Measurements from ENCODE around the gene CEP350.

The CEP350 gene

GRCh38 chr1:179966551-179966950 is 11.9 kb downstream of the CEP350 start:
- peaks cover 83% of the 10 kb centered on the region for H3K36me3 Mint-ChIP-seq (ENCODE audit: low read depth)
- H3K4me1 Mint-ChIP-seq, result no peaks in the 10 kb centered on the region
- DNase-seq, result no peak
- H3K27ac Mint-ChIP-seq, result no peak overlapping the region
- H3K9me3 Mint-ChIP-seq, result peaks cover 56% of the 10 kb centered on the region
- H3K27me3 Mint-ChIP-seq (ENCODE audit: low read depth, poor library complexity), result peaks cover 4% of the 10 kb centered on the region
- no peak overlapping the region for H3K4me3 Mint-ChIP-seq
- no peak for TF ChIP-seq CTCF (IDR thresholded peaks at IDR 0.05)

- no peak for TF ChIP-seq CTCF (IDR thresholded peaks at IDR 0.05)
- peaks cover 6% of the 10 kb centered on the region for H3K4me1 Mint-ChIP-seq
- DNase-seq, result no peak
- H3K36me3 Mint-ChIP-seq (ENCODE audit: low read depth), result peaks cover 82% of the 10 kb centered on the region
- H3K27ac Mint-ChIP-seq, result peak overlapping the region; percentile 68
- H3K27me3 Mint-ChIP-seq (ENCODE audit: low read depth, poor library complexity), result peaks cover 2% of the 10 kb centered on the region
- H3K4me3 Mint-ChIP-seq, result no peak overlapping the region
- H3K9me3 Mint-ChIP-seq, result peaks cover 51% of the 10 kb centered on the region
These were observed 13.8 kb downstream of the CEP350 start for GRCh38 chr1:179968284-179968993.

GRCh38 chr1:179968994-179969919 is 14.6 kb downstream of the CEP350 start:
- Mint-ChIP-seq H3K9me3 (peaks cover 47% of the 10 kb centered on the region), H3K36me3 (ENCODE audit: low read depth) (peaks cover 82% of the 10 kb centered on the region), H3K4me1 (peaks cover 12% of the 10 kb centered on the region), H3K4me3 (no peak overlapping the region), H3K27ac (peak overlapping the region; percentile 68), H3K27me3 (ENCODE audit: low read depth, poor library complexity) (peaks cover 2% of the 10 kb centered on the region)
- no peak for TF ChIP-seq CTCF (IDR thresholded peaks at IDR 0.05)
- no peak for DNase-seq

GRCh38 chr1:179969962-179970361 is 15.4 kb downstream of the CEP350 start:
- peaks cover 40% of the 10 kb centered on the region for H3K9me3 Mint-ChIP-seq
- H3K27ac Mint-ChIP-seq, result no peak overlapping the region
- H3K4me3 Mint-ChIP-seq, result no peak overlapping the region
- no peak for TF ChIP-seq CTCF (IDR thresholded peaks at IDR 0.05)
- peaks cover 82% of the 10 kb centered on the region for H3K36me3 Mint-ChIP-seq (ENCODE audit: low read depth)
- H3K4me1 Mint-ChIP-seq, result peaks cover 15% of the 10 kb centered on the region
- peaks cover 2% of the 10 kb centered on the region for H3K27me3 Mint-ChIP-seq (ENCODE audit: low read depth, poor library complexity)
- no peak for DNase-seq

GRCh38 chr1:179971563-179972496 is 17.2 kb downstream of the CEP350 start:
- H3K4me1 Mint-ChIP-seq, result peaks cover 24% of the 10 kb centered on the region
- DNase-seq, result no peak
- no peak for TF ChIP-seq CTCF (IDR thresholded peaks at IDR 0.05)
- peaks cover 25% of the 10 kb centered on the region for H3K9me3 Mint-ChIP-seq
- no peak overlapping the region for H3K27ac Mint-ChIP-seq
- H3K27me3 Mint-ChIP-seq (ENCODE audit: low read depth, poor library complexity), result peaks cover 2% of the 10 kb centered on the region
- H3K4me3 Mint-ChIP-seq, result no peak overlapping the region
- peaks cover 79% of the 10 kb centered on the region for H3K36me3 Mint-ChIP-seq (ENCODE audit: low read depth)

Measured in nephron progenitor cell (in vitro differentiated cells).